CD4-positive, alpha-beta T cell treated with Interleukin-6 at 100 ng/mL for 8 hours (primary cell): ENCODE results near the gene AQP3.
"Not testable (repeated sequence)": the region's sequence is repeated elsewhere in the genome, so short reads cannot be mapped to it uniquely, and the experiment has no call there.

Experiments used
- DNase-seq: peaks from one replicate; pipeline ENCODE4 v3.0.0-alpha.2; 2020; ENCODE audit warnings: mixed read lengths, low spot score

The AQP3 gene

DNA sequence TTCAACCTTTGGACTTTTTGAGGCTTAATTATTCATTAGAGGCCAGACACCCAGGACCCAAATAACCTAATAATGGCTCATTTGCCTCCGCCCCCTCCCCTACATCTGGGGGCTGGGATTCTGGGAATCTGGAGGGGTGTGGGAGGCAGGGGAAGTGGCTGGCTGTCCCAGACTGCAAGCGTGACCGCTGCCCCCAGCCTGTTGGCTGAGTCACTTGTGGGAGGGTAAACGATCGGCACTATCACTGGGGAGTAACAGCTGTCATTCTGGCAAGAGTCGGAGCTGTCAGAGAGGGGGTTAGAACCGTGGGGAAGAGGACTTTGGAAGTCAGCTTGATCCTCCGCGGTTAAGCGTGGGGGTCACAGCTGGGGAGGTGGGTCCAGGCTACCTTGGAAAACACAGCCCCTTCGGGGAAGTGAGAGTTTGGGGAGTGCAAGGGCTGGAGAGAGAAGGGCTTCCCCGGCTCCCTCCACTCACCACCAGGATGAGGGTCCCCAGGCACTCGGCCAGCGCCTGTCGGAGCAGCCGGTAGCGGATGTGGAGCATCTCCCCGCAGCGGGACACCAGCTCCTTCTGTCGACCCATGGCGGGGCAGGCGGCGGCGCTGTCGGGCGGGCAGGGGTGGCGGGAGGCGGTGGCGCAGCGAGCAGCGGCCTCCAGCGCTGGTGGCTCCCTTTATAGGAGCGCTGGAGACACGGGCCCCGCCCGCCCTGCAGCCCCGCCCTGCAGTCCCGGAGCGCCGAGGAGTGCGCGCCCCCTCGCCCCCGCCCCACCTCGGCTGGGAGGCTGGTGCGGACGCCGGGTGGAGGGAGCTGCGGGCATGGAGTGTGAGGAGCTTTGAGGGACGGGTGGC is at the start of gene AQP3:
Gene AQP3 (minus strand): TSS at position 648 of the 853 bp plus-strand sequence. CDS start 63 bp downstream, at position 585.
- DNase-seq = peak; percentile 79

DNA sequence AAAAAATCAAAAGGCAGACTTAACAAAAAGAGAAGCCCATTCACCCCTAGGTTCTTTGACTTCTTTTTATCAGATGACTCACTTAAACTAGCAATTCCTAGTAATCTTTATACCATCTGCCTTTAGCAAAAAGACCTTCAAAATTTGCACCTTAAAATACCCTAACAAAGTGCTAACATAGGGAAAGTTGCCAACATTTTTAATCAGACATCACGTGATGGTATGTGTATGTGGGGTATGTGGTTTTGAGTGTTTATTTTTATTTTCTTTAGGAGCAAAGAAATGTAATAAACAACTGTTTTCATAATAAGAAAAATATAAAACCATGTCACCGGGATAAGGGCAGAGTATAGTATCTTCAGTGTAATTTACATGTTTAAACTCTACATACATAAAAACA is 46.4 kb upstream of the AQP3 start:
- not testable (repeated sequence) for DNase-seq

- DNase-seq = no peak
Measured at GRCh38 chr9:33489066-33489465, 41.7 kb upstream of the AQP3 start.

GRCh38 chr9:33485312-33485711 is 37.9 kb upstream of the AQP3 start:
- not testable (repeated sequence) for DNase-seq

DNA sequence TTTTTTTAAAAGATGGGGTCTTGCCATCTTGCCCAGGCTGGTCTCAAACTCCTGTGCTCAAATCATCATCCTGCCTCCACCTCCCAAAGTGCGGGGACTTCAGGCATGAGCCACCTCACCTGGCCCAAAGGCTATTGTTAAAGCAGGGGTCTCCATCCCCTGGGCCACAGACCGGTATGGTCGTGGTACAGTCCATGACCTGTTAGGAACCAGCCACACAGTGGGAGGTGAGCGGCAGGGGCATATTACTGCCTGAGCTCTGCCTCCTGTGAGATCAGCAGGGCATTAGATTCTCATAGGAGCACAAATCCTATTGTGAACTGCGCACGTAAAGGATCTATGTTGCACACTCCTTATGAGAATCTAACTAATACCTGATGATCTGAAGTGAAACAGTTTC is 33.6 kb upstream of the AQP3 start:
- DNase-seq = no peak

DNA sequence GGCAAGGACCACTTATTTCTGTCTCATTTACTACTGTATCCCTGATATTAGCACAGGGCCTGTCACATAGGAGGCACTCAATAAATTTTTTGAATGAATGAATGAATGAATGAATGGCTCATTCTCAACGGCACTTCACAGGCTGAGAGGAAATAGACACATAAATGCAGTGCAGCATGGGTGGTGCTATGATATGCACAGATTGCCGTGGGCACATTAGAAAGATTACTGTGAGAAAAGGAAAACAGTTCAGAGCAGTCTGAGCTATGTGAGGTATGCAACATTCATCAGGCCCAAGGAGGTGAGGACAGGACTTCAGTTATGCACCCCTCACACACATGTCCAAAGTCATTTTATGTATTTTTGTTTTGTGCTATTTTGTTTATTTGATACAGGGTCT is 32.7 kb upstream of the AQP3 start:
- DNase-seq = no peak

DNA sequence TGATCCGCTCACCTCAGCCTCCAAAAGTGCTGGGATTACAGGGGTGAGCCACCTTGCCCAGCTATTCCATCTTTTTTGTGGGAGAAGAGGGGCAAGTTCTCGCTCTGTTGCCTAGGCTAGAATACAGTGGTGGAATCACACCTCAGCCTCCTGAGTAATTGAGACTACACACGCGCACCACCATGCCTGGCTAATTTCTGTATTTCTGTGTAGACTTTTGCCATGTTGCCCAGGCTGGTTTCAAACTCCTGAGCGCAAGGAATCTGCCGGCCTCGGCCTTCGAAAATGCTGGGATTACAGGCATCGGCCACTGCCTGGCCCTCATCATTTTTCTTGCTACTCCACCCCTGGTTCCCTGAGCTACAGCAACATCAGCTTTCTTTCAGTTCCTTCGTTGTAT is 29.1 kb upstream of the AQP3 start:
- DNase-seq = no peak

GRCh38 chr9:33475357-33475756 is 28.0 kb upstream of the AQP3 start:
- no peak for DNase-seq

GRCh38 chr9:33473643-33474352 is 26.4 kb upstream of the AQP3 start, which contains the start of gene NOL6:
TSS of gene NOL6 (minus strand) at chr9:33473924. CDS start at chr9:33473842, 82 bp downstream.
- DNase-seq = peak; percentile 98

DNA sequence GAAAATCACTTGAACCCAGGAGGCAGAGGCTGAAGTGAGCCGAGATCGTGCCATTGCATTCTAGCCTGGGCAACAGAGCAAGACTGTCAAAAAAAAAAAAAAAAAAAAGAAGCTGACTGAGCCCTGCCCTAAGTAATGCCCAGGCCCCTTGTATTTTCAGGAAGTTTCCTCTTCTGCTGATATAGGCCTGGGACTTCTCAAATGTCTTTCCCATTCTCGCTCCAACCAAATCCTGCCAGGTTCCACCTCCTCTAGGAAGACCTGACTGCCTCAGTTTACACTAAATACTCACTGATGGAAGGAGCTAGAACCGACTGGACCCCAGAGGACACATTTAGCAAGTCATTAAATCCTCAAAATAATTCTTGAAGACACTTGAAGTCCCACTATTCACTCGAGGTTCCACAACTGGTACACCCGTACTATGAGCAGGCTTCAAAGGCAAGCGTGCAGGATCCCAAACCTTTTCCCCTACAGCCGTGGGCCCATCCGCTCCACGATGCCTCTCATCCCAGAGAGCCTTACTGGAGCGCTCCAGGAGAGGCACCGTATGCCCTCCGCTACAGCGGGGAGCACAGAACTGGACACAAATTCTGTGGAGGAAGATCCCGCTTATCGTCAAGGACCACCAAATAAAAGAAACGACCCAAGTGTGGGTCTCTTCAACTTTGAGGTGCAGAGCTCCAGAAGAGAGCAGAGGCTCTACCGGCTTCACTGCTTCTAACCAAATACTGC is 25.7 kb upstream of the AQP3 start:
- no peak for DNase-seq

GRCh38 chr9:33472171-33472880 is 24.9 kb upstream of the AQP3 start:
- DNase-seq = no peak

GRCh38 chr9:33471361-33471760 is 24.0 kb upstream of the AQP3 start:
- no peak for DNase-seq

GRCh38 chr9:33469891-33470290 is 22.5 kb upstream of the AQP3 start:
- no peak for DNase-seq

DNA sequence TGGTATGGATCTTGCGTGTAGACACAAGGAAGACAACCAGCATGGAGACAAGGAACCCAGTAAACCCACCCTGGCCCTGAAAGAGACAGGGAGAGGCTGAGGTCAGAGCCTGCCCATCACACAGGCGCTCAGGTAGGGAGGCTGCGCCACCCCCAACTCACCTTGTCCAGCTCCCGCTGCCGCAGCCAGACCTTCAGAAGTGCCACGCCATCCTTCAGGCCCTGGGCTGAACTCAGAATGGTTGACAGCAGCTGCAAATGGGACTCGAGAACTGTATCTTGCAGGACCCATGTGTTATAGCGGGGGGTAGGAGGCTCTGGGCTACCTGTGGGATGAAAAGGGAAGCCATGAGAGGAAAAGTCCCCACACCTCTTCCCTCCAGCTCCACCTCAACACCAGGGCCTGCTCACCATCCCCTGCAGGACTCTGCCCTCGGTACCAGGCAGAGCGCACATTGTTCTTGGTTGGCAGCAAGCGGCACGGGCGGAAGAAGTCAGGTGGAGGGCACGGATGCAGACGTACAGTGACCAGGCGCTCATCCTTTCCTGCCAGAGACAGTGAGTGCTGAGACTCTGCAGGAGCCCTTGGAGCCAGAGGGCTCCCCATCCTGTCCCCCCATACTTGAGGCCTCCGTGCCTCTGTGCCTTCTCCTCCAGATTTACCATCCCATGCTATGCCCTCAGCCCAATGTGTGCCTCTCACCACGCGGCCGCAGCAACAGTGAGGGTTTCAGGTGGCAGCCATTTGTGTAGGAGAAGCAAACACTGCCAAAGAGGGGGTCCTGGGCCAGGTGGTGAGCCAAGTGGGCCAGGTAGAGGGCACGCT is 21.6 kb upstream of the AQP3 start:
- no peak for DNase-seq

DNA sequence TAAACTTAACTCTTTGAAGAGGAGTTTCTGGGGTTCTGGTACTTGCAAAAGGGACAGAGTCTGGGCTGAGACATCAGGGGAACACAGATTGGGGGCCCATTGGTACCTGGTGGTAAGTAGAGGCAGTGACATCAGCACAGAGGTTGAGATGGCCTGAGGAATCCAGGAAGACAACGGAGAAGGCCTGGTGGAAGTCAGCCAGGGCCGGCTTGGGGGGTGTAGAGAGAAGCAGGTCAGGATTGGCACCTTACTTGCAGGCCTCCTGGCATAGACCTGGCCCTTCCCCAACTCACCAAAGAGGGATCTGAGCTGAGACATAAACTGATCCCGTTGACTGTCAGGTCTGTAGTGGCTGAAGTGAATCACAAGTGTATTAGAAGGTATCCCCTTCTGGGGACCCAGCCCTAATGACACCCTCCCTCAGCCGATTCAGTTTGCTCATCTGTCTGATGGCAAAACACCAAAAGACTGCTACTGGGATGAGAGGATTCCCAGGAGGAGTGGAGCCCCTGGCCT is 20.9 kb upstream of the AQP3 start:
- no peak for DNase-seq

- DNase-seq = no peak
Measured at GRCh38 chr9:33467526-33467925, 20.1 kb upstream of the AQP3 start.

DNA sequence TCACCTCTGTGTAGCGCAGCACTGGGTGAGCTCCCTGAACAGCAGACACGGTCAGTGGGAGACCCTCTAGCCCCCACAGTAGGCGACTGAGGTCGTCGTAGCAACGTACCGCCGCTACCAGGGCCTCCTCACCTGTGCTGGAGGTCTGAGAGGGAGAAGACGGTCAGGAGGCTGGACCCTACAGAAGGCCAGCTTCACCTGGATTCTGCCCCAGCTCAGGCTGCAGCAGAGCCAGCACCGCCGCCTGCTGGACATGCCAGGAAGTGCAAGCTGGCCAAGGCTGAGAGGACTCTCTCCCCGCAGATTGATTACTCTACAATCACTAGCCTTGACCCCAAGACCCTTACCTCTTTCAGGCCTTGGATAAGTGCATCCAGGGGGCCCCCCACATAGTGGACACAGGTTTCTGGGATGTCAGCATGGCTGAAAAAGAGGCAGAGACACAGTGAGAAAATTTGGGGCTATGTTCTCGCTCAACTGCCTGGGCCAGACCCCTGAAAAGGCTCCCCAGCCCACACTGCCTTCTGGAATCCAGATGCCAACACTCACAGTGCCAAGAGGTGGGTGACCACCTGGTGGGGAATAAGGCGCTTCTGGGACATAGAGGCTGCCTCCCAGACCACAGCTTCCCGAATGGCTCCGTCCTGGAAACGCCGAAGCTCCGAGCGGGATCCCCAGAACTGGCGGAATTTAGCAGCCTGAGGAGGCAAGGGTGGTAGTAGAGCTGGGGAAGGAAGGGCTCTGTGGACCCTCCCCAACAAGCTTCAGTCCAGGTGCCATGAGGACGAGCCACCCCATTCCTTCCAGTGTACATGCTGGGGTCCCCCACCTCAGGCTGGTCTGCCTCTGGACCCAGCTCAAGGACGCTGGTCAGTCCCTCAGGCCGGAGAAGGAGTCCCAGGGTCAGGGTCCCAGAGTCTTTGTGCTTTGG is 19.4 kb upstream of the AQP3 start:
- DNase-seq = peak; percentile 71

DNA sequence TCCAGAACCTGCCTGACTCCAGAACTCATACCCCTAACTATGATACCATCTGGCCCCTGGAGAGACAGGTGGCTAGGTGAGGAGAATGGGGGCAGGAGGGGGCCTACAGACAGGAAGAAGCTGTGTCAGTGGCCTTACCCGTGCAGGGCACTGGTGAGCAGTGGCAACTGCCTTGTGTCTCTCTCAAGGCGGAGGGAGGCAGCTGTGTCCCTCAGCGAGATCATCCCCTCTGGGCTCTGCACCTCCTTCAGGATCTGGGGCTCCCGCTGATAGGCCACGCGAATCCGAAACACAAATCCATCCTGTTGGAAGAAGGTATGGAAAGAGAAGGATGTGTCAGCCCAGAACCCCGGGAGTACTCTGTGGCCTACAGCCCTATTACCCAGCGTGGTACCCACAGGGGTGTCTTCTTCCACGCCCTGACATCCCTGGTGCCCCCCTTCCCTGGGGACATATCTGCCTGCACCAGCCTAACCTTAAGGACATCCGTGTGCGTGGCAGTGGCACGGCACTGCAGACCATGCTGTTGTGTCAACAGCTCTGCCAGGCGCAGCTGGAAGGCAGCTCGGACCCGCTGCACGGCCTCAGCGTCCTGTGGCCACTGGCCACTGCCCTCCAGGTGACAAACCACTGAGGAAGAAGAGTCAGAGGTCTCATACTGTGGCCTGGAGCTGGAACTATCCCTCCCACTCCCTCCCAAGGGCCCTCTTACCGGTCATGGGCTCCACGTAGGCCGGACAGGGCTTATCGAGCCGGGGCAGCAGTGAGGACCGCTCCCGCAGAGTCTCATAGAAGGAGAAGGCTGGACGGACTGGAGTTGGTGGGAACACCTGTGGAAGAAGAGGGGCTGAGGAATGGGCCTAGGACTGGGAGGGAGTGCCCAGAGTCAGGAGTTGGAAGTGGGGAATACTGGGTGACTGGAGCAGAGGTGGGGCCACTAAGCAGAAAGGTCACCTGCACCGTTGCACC is 18.5 kb upstream of the AQP3 start:
- DNase-seq = no peak
